ENCODE measurements around the gene OR6K2.

OR6K2 gene

DNA sequence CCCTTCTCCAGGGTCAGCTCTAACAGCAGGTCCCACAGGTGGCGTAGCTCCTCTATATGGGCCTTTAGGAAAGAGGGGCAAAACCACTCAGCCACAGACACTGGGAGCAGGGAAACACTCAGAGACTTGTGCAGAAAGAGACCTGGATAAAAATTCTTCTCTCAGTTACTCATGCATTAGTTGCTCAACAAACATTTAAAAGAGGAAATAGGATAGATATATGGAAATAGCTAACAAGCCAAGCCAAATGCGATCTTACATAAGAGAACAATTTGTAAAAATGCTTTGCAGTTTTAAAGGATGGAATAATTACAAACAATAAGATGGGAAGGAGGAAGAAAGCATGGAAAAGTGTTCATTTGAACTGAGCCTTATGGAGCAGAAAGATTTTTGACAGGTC lies 18.8 kb downstream of the OR6K2 start:
- DNase-seq: no peak

- DNase-seq: no peak
These were observed 21.2 kb downstream of the OR6K2 start for GRCh38 chr1:158679289-158679688.

DNA sequence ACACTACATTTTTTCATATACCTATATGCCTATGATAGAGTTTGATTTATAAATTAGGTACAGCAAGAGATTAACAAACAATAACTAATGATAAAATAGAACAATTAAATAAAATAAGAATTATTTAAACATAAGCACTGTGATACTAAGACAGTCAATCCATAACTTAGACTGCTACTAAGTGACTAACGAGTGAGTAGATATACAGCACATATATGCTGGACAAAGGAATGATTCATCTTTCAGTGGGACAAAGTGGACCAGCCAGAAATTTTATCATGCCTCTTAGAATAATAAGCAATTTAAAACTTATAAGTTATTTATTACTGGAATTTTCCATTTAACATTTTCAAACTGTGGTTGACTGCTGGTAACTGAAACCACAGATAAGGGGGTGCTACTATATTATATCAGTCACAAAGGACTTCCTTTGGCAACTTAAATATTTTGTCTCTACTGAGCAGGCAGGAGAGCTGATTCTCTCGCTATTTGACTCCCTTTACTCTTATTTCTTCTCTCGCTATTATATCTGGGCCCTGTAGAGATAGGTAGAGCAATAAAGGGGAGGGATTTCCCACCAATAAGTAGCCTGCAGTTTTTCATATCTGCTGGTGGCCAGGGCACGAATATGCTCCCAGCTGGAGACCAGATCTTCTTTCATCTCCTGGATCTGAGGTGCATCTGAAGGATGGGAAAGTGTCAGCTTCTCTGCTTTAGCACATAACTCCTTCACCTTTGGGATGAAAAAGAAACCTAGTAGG lies 24.7 kb downstream of the OR6K2 start:
- DNase-seq: no peak

GRCh38 chr1:158674302-158674701 lies 26.1 kb downstream of the OR6K2 start:
- no peak for DNase-seq

- no peak for DNase-seq
These were observed 34.4 kb downstream of the OR6K2 start for GRCh38 chr1:158666037-158666436.

- DNase-seq: no peak
These were observed 45.9 kb downstream of the OR6K2 start for GRCh38 chr1:158654571-158654970.

GRCh38 chr1:158654086-158654485 lies 46.4 kb downstream of the OR6K2 start:
- DNase-seq: no peak

DNA sequence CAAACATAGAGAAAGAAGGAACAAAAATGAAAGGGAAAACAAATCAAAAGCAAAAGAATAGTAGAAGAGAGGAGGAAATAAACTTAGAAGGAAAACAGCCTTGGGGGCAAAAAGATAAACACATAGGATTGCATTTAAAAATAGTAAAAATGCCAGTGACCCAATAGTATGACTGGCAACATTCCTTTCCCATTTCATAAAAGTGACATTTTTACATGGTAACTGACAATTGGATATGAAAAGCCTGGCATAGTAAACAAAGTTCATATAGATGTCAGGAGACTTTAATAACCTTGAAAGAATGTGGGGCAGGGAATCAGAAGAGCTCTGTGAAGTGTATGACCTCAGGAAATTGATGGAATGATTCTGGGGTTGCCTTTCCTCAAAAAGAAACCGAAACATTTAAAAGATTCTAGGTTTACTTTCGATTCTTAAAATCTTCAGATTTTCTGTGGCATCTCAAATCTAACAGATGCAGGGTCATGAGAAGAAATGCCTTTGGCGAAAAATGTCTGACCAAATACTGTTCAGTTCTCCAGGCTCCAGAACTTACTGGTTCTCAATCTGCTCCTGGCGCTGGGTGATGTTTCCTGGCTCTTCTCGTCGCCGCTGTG lies 47.6 kb downstream of the OR6K2 start:
- DNase-seq: no peak

Measured in HCEC 1CT (cell line).